ENCODE data around the gene CD74.

DNA sequence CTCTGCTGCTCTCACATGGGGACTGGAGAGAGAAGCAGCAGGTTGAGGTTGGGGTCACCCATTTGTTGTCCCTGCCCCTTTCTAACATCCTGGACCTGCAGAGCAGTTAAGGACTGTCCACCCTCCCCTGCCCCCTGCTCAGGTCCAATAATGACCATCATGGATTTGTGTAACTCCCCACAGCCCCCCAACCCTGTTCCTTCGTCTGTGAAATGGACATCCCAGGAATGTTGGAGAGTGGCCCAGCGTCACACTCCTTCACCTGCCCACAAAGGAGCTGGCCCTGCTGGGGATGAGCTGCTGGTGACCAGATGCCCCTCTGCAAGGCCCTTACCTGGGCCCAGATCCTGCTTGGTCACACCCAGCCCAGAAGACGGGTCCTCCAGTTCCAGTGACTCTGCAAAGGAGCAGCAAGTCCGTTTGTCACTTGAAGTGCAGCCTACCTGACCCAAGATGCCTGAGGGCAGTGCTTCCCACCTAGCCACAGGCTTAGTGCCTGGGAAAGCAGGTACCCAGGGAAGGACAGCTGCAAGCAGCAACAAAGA, 10.4 kb downstream of the CD74 start:
- TF ChIP-seq ZNF24 (IDR thresholded peaks at IDR 0.05) (no peak), POLR2AphosphoS5 (IDR thresholded peaks at IDR 0.05; ENCODE audit: low read length) (peak; percentile 53), STAT1 (conservative IDR thresholded peaks at IDR 0.05) (no peak), TAF1 (IDR thresholded peaks at IDR 0.05; ENCODE audit: borderline replicate concordance, low read depth, low read length) (no peak), FOS (IDR thresholded peaks at IDR 0.05; ENCODE audit: borderline replicate concordance, extremely low read depth, insufficient read length) (no peak), ESRRA (IDR thresholded peaks at IDR 0.05; ENCODE audit: low read length) (no peak), TCF12 (IDR thresholded peaks at IDR 0.05; ENCODE audit: low read depth, low read length) (no peak), MEF2A (IDR thresholded peaks at IDR 0.05; ENCODE audit: insufficient read depth, low read depth, low read length) (no peak), GABPA (IDR thresholded peaks at IDR 0.05; ENCODE audit: low read depth) (no peak), CHD2 (IDR thresholded peaks at IDR 0.05; ENCODE audit: borderline replicate concordance, low read depth, low read length) (no peak)
- TF ChIP-seq, protein P1, sequence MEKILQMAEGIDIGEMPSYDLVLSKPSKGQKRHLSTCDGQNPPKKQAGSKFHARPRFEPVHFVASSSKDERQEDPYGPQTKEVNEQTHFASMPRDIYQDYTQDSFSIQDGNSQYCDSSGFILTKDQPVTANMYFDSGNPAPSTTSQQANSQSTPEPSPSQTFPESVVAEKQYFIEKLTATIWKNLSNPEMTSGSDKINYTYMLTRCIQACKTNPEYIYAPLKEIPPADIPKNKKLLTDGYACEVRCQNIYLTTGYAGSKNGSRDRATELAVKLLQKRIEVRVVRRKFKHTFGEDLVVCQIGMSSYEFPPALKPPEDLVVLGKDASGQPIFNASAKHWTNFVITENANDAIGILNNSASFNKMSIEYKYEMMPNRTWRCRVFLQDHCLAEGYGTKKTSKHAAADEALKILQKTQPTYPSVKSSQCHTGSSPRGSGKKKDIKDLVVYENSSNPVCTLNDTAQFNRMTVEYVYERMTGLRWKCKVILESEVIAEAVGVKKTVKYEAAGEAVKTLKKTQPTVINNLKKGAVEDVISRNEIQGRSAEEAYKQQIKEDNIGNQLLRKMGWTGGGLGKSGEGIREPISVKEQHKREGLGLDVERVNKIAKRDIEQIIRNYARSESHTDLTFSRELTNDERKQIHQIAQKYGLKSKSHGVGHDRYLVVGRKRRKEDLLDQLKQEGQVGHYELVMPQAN (conservative IDR thresholded peaks at IDR 0.05) = no peak
- TF ChIP-seq, protein P2, sequence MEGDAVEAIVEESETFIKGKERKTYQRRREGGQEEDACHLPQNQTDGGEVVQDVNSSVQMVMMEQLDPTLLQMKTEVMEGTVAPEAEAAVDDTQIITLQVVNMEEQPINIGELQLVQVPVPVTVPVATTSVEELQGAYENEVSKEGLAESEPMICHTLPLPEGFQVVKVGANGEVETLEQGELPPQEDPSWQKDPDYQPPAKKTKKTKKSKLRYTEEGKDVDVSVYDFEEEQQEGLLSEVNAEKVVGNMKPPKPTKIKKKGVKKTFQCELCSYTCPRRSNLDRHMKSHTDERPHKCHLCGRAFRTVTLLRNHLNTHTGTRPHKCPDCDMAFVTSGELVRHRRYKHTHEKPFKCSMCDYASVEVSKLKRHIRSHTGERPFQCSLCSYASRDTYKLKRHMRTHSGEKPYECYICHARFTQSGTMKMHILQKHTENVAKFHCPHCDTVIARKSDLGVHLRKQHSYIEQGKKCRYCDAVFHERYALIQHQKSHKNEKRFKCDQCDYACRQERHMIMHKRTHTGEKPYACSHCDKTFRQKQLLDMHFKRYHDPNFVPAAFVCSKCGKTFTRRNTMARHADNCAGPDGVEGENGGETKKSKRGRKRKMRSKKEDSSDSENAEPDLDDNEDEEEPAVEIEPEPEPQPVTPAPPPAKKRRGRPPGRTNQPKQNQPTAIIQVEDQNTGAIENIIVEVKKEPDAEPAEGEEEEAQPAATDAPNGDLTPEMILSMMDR (IDR thresholded peaks at IDR 0.05 in 2 of 3, conservative IDR thresholded peaks at IDR 0.05 in 1 of 3; ENCODE audit: control insufficient read depth in 2 of 3, extremely low read depth in 1 of 3, insufficient read depth in 1 of 3, low read depth in 3 of 3, low read length in 3 of 3) = no peak

Data from GM12878 (cell line).